Measurements from ENCODE around the gene MAP4K4.

The MAP4K4 gene

DNA sequence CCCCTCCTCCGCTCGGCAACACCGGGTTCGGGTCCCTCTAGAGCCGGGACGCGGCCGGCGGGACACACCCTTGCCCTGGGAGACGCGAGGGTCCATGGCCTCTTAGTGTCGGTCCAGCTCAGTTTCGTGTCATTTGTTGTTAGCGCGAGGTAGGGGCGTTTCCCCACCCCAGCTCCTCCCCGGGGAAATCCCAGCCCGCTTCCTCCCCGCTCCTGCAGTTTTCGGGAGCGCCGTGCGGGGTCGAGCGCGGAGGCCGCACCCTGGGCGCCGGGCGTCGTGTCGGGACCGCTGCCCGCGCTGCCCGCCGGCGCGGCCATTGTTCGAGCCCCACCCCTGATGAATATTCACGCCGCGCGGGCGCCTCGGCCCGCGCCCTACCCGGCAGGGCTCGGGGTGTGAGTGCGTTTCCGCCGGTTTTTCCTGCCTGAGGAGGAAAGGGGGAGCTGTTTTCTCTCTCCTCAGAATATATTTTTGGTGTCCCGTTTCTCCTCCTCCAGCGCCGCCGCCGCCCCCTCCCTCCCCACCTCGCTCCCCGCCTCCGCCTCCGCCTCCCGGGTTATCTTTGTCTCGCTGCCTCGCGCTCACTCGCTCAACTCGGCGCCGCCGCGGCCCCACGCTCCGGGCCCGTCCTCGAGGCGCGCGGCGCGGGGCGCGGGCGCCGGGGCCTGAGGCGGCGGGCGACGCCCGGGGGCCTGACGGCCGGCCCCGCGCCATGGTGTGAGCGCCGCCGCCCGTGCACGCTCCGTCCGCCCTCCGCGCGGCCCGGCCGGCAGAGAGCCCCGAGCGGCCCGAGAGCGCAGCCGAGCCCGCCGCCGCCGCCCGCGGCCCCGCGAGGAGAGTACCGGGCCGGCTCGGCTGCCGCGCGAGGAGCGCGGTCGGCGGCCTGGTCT, at the start of gene MAP4K4:
Gene MAP4K4, plus strand, starts transcription at position 584 of the 890 bp plus-strand sequence. CDS start 374 bp downstream, outside the sequence.
- peak in 1 of 2 donors; percentile 53 for DNase-seq (ENCODE audit: extremely low read depth in 1 of 2, low read depth in 1 of 2)

DNA sequence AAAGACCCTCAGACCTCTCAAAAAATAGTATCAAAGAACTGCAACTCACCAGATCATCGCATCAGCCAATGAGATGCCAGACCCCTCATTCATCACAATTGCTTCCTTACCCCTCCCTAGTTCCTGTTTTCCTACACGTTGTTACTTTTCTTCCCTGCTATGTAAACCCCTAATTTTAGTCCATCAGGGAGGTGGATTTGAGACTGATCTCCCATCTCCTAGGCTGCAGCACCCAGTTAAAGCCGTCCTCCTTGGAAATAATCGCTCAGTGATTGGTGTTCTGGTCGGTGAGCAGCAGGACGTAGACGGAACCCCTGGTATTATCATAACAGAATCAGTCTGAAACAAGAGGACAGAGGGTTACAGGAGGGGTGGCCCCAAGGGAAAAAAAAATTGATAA, 44.0 kb upstream of the MAP4K4 start:
- DNase-seq (ENCODE audit: extremely low read depth in 1 of 2, low read depth in 1 of 2) = no peak

DNA sequence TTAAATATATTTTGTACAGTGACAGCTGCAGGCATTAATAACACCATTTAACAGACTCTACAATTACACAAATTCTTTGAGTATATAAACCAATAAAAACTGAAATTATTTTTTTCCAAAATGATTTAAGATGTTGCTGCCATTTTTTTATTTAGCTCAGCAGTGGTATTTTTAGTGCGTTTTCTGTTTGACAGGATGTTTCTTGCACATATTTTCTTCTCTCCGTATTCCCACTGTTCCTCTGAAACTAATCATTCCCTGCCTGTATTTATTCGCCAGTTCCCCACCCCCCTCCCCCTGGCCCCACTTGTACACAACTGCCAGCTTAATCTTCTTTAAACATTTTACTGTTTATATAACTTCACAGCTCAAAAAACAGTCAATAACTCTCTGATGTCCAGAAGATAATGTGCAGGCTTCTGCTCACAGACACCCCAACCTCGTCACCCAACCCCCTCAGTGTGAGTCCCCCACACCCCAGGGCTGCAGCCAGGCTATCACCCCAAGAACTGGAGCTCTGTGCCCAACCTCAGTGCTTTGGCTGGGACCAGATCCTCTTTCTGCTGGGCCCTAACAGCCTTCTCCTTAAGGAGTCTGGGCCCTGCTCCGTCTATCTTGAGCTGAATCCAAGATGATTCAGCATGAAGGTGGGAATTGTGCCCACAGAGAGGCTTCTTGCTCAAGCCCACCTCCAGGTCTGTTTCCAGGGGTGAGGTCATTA, 41.6 kb upstream of the MAP4K4 start:
- no peak for DNase-seq (ENCODE audit: extremely low read depth in 1 of 2, low read depth in 1 of 2)

DNA sequence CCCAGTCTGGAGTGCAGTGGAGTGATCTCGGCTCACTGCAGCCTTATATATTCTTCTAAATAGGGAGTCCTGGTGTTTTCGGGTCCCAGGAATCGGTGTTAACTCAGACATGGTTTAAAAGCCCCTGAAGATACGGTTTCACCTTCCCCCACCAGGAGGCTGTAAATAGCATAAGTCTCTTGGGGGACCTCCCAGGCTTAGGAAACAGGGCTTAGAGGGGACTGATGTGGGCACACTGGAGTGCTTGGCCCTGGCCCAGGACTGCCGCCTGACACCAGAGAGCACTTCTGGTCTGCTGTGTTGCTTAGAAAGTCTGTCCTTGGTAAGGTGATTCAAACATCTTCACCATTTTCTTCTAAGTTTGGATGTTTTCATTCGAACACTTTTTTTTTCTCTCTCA, 39.7 kb upstream of the MAP4K4 start:
- no peak for DNase-seq (ENCODE audit: extremely low read depth in 1 of 2, low read depth in 1 of 2)

DNA sequence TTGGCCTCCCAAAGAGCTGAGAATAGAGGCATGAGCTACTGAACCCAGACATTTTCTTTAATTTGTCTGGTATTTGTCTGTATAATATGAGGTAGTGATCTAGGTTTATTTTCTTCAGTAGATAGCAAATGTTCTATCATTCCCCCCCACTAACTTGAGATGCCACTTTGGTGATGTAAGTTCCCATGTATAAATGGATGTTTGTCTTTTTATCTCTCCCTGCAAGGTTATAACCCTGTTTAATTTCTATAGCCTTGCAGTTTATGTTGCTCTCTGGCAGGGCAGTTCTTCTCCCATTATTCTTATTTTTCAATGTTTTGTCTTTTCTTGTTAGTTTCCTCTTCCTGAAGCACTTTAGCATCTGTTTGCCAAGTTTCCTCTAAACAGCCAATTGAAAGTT, 39.1 kb upstream of the MAP4K4 start:
- no peak for DNase-seq (ENCODE audit: extremely low read depth in 1 of 2, low read depth in 1 of 2)

DNA sequence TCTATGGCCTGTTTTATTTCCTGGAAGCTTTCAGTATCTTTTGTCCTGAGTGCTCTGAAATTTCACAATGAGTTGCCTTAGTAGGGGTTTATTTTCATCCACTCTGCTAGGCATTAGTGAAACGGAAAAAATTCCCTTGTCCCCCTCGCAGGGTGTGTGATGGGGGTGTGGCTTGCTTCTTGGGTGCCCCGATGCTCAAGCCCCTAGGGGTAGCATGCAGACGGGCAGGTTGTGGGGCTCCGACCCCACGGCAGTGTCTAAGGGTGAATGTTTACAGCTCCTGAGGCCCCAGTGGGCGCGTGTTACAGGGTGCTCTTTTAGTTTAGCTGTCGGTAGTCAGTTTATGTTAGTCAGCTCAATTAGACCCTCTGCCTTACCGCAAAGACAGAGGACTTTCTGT, 32.2 kb upstream of the MAP4K4 start:
- no peak for DNase-seq (ENCODE audit: extremely low read depth in 1 of 2, low read depth in 1 of 2)

DNA sequence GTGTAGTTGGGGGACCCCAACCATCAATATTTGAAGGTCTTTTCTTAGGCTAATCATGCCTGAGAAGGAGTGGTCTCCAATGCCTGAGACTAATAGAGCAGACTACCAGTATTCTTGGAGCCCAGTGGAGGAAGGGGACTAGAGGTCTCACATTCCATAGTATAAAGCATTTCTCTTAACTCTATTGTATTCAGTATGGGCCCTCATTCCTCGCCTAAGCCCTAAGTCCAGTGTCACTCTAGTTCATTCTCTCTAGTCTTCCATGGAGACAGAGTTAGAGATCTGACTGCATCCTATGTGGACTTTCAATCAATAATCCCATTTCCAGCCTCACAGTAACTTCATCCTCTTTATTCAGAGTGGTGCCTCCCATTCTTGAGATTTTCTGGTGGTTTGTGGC, 29.7 kb upstream of the MAP4K4 start:
- DNase-seq (ENCODE audit: extremely low read depth in 1 of 2, low read depth in 1 of 2) = no peak

DNA sequence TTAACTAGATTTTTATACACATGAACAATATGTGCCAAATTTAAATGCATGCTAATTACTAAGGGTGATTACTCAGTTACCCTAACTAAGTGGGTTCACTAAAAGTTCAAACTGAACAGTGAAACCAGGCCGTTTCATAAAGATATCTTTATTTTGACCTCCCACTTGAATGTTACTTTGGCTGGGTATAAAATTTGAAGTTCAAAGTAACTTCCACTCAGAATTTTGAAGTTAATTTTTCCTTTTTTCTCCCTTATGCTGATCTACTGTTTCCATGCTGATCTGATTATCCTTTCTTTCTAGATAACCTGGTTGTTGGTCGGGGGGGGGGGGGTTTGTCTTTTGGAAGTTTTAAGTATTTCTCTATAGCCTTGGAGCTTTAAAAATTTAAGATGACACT, 25.5 kb upstream of the MAP4K4 start:
- DNase-seq (ENCODE audit: extremely low read depth in 1 of 2, low read depth in 1 of 2) = no peak

DNA sequence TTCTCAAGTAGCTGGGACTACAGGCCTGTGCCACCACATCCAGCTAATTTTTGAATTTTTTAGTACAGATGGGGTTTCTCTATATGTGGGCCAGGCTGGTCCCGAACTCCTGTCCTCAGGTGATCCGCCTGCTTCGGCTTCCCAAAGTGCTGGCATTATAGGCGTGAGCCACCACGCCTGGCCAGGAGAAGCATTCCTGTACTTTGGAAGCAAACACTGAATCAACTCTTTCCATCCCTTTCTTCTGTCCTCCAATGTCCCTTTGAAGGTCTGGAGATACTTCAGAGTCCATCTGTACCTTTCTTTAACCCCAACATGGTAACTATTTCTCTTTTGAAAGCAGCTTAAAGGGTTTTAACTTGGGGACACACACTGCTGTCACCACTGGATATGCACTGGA, 23.6 kb upstream of the MAP4K4 start:
- DNase-seq (ENCODE audit: extremely low read depth in 1 of 2, low read depth in 1 of 2) = no peak

DNA sequence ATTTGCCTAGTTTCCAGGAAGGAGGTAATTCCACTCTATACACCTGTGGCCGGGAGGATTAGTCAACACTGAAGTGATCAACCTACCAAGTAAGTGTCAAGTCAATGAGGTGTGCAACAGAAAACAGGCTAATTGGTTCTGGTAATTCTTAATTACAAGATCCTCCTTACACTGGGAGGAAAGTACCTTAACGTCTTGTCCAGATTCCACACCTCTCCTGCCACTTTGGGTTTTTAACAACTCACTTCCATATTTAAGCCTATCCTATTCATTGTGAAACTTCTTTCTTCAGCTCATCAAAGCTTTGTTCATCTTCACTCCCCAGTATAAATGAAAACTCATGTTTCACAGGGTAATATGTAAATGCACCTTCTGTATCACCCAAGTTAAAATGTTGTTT, 22.0 kb upstream of the MAP4K4 start:
- DNase-seq (ENCODE audit: extremely low read depth in 1 of 2, low read depth in 1 of 2) = no peak

DNA sequence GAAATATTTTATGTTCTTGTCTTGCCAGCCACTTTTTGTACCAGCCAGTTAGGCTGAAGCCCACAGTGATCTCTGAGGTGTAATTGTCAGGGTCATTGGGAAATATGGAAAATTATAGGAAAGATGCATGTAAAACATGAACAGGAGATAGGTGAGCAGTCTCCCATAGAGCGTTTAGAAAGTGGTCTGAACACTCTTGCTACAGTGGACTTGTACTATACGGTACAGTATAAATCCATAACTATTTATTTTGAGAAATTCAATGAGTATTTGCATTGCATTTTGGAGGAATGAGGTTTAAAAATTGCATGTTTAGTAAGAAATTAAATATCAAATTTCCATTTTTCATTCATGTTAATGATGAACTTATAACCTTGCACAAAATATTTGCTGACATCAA, 20.8 kb upstream of the MAP4K4 start:
- no peak for DNase-seq (ENCODE audit: extremely low read depth in 1 of 2, low read depth in 1 of 2)

DNA sequence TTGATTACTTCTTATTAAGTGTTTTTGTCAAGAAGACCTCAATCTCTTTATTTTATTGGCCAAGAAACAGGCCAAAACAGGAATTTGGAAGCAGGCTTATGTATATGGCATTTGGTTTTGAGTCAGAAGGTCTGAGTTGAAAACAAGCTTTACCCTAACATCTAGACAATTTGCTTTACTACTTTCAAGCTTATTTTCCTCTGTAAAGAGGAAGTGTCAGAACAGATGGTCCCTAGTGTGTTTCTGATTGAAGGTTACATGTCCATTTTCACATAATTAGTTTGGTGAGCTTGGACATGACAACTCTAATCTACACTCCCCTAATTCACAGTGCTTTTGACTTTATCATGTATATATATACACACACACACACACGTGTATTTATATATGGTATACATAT, 19.8 kb upstream of the MAP4K4 start:
- no peak for DNase-seq (ENCODE audit: extremely low read depth in 1 of 2, low read depth in 1 of 2)

DNA sequence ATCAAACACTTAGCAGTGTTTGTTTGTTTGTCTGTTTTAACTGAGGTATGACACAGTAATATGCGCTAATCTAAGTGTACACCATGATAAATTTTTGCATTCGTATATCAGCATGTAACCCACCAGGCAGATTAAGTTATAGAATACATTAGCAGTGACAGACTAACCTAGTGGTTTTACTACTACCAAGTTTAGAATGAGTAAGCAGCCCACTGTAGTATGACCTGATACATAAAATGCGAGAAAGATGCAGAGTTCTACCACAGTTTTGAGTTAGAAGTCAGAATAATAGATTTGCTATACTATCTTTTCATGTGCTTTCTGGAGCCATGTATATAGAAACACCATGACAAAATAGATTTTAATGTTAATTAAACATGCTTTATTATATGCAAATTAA, 19.1 kb upstream of the MAP4K4 start:
- DNase-seq (ENCODE audit: extremely low read depth in 1 of 2, low read depth in 1 of 2) = no peak

DNA sequence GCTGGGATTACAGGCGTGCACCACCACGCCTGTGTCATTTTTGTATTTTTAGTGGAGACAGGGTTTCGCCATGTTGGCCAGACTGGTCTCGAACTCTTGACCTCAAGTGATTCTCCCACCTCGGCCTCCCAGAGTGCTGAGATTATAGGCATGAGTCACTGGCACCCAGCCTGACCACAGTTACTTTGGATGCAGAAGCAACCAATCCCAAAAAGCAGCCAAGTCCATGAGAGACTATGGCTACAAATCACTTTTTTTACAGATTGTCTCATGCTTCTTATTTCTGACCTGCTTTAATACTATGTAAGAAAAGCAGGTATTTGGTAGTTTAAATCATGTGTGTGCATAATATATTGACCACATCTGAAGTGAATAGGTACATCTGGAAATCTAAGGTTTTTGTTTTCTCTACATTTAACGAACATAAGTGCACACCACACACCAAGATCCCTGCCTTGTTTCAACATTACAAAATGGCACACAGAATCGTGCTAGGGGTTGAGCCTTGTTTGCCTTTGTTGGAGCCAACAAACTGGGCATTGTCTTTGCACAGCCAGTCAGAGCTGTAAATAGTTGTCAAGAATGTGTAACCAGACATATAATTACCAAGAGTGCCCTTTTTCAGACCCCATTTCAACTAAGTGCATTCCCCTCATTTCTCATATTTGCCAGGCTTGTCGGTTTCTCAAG, 18.3 kb upstream of the MAP4K4 start:
- no peak for DNase-seq (ENCODE audit: extremely low read depth in 1 of 2, low read depth in 1 of 2)

DNA sequence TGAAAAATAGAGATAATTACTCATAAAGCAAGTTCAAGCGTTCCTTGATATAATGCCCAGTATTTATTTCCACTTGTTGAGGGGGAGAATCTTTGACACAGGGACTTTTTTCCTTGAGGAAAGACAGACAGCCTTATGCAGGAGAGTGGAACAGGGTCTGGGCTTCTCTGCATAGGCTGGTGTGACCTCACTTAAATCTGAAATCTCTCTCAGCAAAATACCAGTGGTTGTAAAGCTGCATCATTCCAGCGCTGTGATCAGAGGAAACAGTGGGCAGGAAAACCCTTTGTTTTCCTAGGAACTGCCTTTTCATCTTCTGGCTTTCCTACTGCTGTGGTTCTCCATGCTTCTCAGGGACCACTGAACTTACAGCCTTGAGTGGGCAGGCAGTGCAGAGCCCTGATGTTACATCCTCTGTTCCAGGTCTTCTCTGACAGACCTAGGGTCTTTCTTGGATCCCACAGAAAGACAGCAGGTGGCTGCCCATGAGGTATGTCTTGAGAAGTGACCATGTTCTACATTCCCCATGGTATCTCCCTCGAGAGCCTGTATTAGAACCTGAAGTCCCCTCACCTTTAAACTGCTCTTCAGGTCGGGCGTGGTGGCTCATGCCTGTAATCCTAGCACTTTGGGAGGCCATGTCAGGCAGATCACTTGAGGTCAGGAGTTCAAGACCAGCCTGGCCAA, 17.6 kb upstream of the MAP4K4 start:
- no peak for DNase-seq (ENCODE audit: extremely low read depth in 1 of 2, low read depth in 1 of 2)

DNA sequence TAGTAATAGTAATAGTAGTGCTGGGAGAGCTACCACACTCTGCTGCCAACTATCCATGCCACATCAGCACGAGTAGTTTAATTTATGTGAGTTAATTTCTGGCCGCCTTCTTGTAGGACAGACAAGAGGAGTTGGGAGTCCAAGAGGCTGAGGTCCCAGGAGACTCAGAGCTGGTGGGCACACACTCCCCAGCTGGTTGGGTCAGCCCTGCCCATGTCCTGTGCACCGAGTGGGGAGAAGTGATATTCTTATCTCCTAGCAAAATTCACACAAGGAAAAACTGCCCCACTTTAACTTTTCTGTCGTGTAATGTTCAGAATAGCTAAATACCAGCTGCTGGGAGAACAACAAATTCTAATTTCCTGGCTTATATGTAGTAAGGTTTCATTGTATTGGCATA, 15.2 kb upstream of the MAP4K4 start:
- DNase-seq (ENCODE audit: extremely low read depth in 1 of 2, low read depth in 1 of 2) = no peak

DNA sequence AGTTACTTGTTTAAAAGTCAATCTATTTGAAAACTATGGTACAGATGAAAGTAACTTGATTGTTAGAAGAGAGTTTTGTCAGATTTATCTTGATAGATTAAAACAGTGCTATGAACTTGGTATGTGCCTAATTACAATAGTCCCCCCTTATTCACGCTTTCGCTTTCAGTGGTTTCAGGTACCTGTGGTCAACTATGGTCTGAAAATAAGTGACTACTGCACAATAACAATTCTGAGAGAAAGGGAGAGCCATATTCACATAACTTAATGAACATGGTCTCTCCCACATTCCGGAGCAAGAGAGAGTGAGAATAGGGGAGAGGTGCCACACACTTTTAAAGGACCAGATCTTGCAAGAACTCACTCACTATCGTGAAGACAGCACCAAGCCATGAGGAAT, 13.2 kb upstream of the MAP4K4 start:
- DNase-seq (ENCODE audit: extremely low read depth in 1 of 2, low read depth in 1 of 2) = no peak

DNA sequence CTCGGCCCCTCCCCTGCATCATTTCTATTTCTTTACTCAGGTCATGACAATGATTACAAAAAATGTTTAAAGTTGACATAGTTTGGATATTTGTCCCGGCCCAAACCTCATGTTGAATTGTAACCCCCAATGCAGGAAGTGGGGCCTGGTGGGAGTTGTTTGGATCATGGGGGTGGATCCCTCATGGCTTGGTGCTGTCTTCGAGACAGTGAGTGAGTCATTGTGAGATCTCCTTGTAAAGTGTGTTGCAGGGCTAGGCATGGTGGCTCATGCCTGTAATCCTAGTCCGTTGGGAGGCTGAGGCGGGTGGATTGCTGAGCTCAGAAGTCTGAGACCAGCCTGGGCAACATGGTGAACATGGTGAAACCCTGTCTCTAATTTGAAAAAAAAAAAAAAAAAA, 9.2 kb upstream of the MAP4K4 start:
- no peak for DNase-seq (ENCODE audit: extremely low read depth in 1 of 2, low read depth in 1 of 2)

DNA sequence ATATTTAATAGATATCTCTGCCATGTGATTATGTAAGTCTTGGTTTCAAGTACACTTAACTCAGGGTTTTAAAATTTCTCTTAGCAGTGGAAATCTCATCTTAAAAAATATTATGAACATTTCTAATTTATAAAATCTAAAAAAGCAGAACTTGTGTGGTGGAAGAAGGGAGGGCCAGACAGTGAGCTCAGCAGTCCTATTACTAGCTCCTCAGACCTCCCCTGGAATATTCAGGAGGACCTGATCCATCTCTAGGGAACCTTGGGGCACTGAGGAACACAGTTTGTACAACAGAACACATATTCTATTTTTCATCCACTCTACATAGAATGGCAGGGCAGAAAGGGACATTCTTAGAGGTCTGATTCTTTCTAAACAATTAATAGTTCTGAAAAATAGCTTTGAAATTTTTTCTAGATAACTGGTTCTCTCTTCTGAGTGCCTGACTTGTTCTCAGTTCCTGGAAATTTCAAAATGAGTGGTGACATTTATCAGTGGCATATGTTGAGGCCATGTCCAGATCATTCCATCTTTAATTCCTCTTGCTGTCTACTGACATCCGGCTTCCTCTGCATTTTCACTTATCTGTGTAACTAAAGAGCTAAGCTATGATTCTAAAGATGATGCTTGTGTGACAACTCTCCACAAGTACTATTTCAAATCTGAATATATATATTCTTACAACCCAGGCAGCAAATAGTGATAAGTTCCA, 8.2 kb upstream of the MAP4K4 start:
- no peak for DNase-seq (ENCODE audit: extremely low read depth in 1 of 2, low read depth in 1 of 2)

DNA sequence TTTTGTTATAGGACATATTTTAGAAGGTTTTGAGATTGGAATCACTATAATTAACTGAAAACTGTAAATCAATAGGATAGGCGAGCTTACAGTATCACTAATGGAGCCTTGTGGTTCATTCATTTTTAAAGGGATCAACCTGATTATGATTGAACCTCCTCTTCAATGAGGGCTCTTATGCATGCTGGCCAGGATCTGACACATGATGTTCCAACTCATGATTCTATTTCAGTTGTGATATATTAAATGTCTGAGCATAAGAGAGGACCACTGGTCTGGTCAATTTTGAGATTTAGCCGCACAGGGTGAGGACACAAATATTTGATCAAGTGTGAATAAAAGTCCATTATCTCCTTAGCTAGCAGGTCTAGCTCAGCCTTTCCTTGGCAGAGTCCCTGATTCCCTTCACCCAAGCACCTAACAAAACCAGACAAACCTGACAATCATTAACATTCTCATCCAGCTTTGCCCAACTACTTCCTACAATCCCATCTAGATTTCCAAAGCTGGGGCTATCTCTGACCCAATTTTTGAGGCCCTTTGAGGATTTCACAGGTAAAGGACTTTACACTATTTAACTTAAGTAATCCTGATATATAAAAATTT, 6.9 kb upstream of the MAP4K4 start:
- no peak for DNase-seq (ENCODE audit: extremely low read depth in 1 of 2, low read depth in 1 of 2)

Data from stimulated activated CD8-positive, alpha-beta memory T cell treated with anti-CD3 and anti-CD28 coated beads, Interleukin-7, amount 100 ng/mL, for 48 hours (primary cell).